HEK293 (cell line): ENCODE measurements around the gene IRF2.
A peak's percentile ranks its signal among the peaks of the same experiment; 100 is the strongest.

Experiments
- AEBP2 ChIP-seq: fragments of 450-650 bp; formaldehyde crosslinking; IDR thresholded peaks from 2 replicates; pipeline ENCODE4 v1.5.1; 2016; ENCODE audit warnings: missing biosample characterization, missing genetic modification characterization, borderline replicate concordance
- EGR2 ChIP-seq: fragments of 450-650 bp; formaldehyde crosslinking; IDR thresholded peaks from 2 replicates; pipeline ENCODE4 v1.5.1; 2016; ENCODE audit warnings: low read depth, missing biosample characterization, missing genetic modification characterization
- HIC1 ChIP-seq: fragments of 450-650 bp; formaldehyde crosslinking; IDR thresholded peaks from 2 replicates; pipeline ENCODE4 v1.5.1; 2016; ENCODE audit warnings: missing biosample characterization, missing genetic modification characterization
- IKZF3 ChIP-seq: fragments of 450-650 bp; IDR thresholded peaks from 2 replicates; pipeline ENCODE4 v1.5.0; 2018; ENCODE audit warnings: missing biosample characterization, mild to moderate bottlenecking, missing genetic modification characterization, moderate library complexity
- KLF1 ChIP-seq: fragments of 450-650 bp; formaldehyde crosslinking; IDR thresholded peaks from 2 replicates; pipeline ENCODE4 v1.5.1; 2016; ENCODE audit warnings: missing biosample characterization, missing genetic modification characterization
- KLF17 ChIP-seq: fragments of 450-650 bp; formaldehyde crosslinking; IDR thresholded peaks from 2 replicates; pipeline ENCODE4 v1.5.1; 2016; ENCODE audit warnings: missing biosample characterization, missing genetic modification characterization
- KLF9 ChIP-seq: fragments of 450-650 bp; formaldehyde crosslinking; IDR thresholded peaks from 2 replicates; pipeline ENCODE4 v1.5.1; 2016; ENCODE audit warnings: missing biosample characterization, missing genetic modification characterization, low read depth
- PATZ1 ChIP-seq: fragments of 450-650 bp; formaldehyde crosslinking; IDR thresholded peaks from 2 replicates; pipeline ENCODE4 v1.5.1; 2016; ENCODE audit warnings: missing biosample characterization, missing genetic modification characterization
- ZBTB11 ChIP-seq: fragments of 450-650 bp; formaldehyde crosslinking; conservative IDR thresholded peaks from 2 replicates; pipeline ENCODE4 v1.5.1; 2016; ENCODE audit warnings: low read depth, missing biosample characterization, missing genetic modification characterization
- ZBTB17 ChIP-seq: fragments of 450-650 bp; formaldehyde crosslinking; IDR thresholded peaks from 2 replicates; pipeline ENCODE4 v1.5.1; 2016; ENCODE audit warnings: missing biosample characterization, missing genetic modification characterization
- ZBTB20 ChIP-seq: fragments of 450-650 bp; formaldehyde crosslinking; IDR thresholded peaks from 2 replicates; pipeline ENCODE4 v1.5.1; 2016; ENCODE audit warnings: missing biosample characterization, missing genetic modification characterization
- ZBTB48 ChIP-seq: fragments of 450-650 bp; formaldehyde crosslinking; IDR thresholded peaks from 2 replicates; pipeline ENCODE4 v1.5.1; 2016; ENCODE audit warnings: missing biosample characterization, missing genetic modification characterization
- ZEB2 ChIP-seq: fragments of 450-650 bp; formaldehyde crosslinking; IDR thresholded peaks from 2 replicates; pipeline ENCODE4 v1.5.1; 2016; ENCODE audit warnings: missing biosample characterization, missing genetic modification characterization
- ZNF600 ChIP-seq: fragments of 450-650 bp; formaldehyde crosslinking; IDR thresholded peaks from 2 replicates; pipeline ENCODE4 v1.5.1; 2016; ENCODE audit warnings: missing biosample characterization, missing genetic modification characterization
- ZNF660 ChIP-seq: fragments of 450-650 bp; IDR thresholded peaks from 2 replicates; pipeline ENCODE4 v1.5.1; 2018; ENCODE audit warnings: missing biosample characterization, mild to moderate bottlenecking, missing genetic modification characterization

Gene IRF2

GRCh38 chr4:184472614-184473498 lies 1.5 kb downstream of the IRF2 start (continued):
- TF ChIP-seq KLF17 (tag by site-specific recombination) (peak; percentile 46; the same call in 1 of the 2 replicates), ZBTB17 (tag by site-specific recombination) (0 out of 2 replicates have a peak, but pooled peaks have one; percentile 17), PATZ1 (tag by site-specific recombination) (peak; percentile 69), IKZF3 (tag by site-specific recombination) (0 out of 2 replicates have a peak, but pooled peaks have one; percentile 21), ZBTB20 (peak; percentile 36; the same call in 1 of the 2 replicates), ZBTB11 (tag by site-specific recombination) (peak; percentile 47), ZEB2 (no peak; the same call in 1 of the 2 replicates), ZBTB48 (tag by site-specific recombination) (peak; percentile 90), KLF1 (tag by site-specific recombination) (0 out of 2 replicates have a peak, but pooled peaks have one; percentile 33), EGR2 (peak; percentile 91), ZNF660 (tag by site-specific recombination) (peak; percentile 14; the same call in 1 of the 2 replicates), KLF9 (tag by site-specific recombination) (peak; percentile 43; the same call in 1 of the 2 replicates), AEBP2 (tag by site-specific recombination) (no peak), ZNF600 (0 out of 2 replicates have a peak, but pooled peaks have one; percentile 35), HIC1 (tag by site-specific recombination) (peak; percentile 75)
